Vagina (tissue), 2 donors: ENCODE data around the gene HEXB.

Experiments used
- CTCF ChIP-seq, 3 experiments: fragments of 450-650 bp in 2 of 3; fragments of 200-600 bp in 1 of 3; sonication (generic) in 1 of 3; IDR thresholded peaks; one replicate each; pipeline ENCODE4 v1.5.1; 2017 to 2019; ENCODE audit warnings: antibody characterized with exemption in 3 of 3, mild to moderate bottlenecking in 2 of 3, moderate library complexity in 2 of 3
- POLR2AphosphoS5 ChIP-seq, 2 donors: sonication (generic); formaldehyde crosslinking; IDR thresholded peaks; one replicate each; pipeline ENCODE4 v1.9.0; 2017; ENCODE audit warnings: antibody characterized with exemption in 2 of 2, mild to moderate bottlenecking in 2 of 2, low read depth in 1 of 2; ENCODE audit not compliant: insufficient read depth in 1 of 2

GRCh38 chr5:74765929-74766328 lies 80.9 kb downstream of the HEXB start:
- no peak for TF ChIP-seq CTCF (IDR thresholded peaks at IDR 0.05)
- no peak for TF ChIP-seq POLR2AphosphoS5 (IDR thresholded peaks at IDR 0.05; ENCODE audit: insufficient read depth in 1 of 2, low read depth in 1 of 2)
